ENCODE results near the gene BCL7B. TPM values are rescaled to one million over a fixed set of nuclear protein-coding genes. Genes with fewer than 3 reads are reported as not detected.

The BCL7B gene
- total and polyA plus RNA-seq, 2 of the 13 experiments (the other 11 are each of a cell fraction or from before 2014, with no cell fraction given), result 24.3 to 38.2 TPM

DNA sequence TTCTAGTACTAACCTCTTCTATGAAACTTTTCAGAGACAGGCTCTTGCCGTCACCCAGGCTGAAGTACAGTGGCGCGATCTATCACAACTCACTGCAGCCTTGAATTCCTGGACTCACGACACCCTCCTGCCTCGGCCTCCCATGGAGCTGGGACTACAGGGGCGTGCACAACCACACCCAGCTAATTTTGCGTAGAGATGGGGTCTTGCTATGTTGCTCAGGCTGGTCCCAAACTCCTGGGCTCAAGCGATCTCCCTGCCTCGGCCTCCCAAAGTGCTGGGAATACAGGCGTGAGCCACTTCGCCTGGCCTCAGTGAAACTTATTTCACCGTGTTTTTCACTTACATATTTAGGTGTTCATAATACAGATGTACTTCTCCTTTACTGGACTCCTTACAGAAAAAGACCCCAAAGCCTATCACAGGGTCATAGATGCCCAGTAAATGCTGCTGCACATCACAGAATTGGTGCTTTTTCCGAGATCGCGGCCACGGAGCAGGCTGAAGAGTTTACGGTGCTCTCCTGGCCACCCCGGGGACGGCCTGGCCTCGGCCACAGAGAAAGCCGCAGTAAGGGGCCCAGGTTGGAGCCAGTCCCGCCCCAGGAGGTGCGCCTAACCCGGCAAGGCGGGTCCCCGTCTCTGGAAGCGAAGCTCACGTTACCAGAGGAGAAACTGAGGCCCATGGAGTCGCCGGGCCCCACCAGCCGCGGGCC lies 20.3 kb upstream of the BCL7B start (continued):
- no peak for TF ChIP-seq EP300 (IDR thresholded peaks at IDR 0.05; ENCODE audit: low read depth in 2 of 2, low read length in 2 of 2)
- TF ChIP-seq EP300 (CRISPR knock-in tag; IDR thresholded peaks at IDR 0.05; ENCODE audit: borderline replicate concordance), result no peak
- no peak for TF ChIP-seq ZNF451 (CRISPR knock-in tag; IDR thresholded peaks at IDR 0.05)
- no peak for TF ChIP-seq ZNF563 (CRISPR knock-in tag; IDR thresholded peaks at IDR 0.05)
- TF ChIP-seq MXD4 (CRISPR knock-in tag; IDR thresholded peaks at IDR 0.05), result no peak
- no peak for TF ChIP-seq PAF1 (CRISPR knock-in tag; IDR thresholded peaks at IDR 0.05)
- no peak for TF ChIP-seq ZNF572 (CRISPR knock-in tag; IDR thresholded peaks at IDR 0.05)
- TF ChIP-seq MAZ (IDR thresholded peaks at IDR 0.05; ENCODE audit: borderline replicate concordance, low read depth, low read length), result no peak
- TF ChIP-seq MAZ (CRISPR knock-in tag; IDR thresholded peaks at IDR 0.05; ENCODE audit: low read depth), result no peak
- no peak for TF ChIP-seq ZNF776 (CRISPR knock-in tag; IDR thresholded peaks at IDR 0.05)
- no peak for TF ChIP-seq ZFP82 (CRISPR knock-in tag; IDR thresholded peaks at IDR 0.05; ENCODE audit: borderline replicate concordance)
- no peak for TF ChIP-seq SP4 (CRISPR knock-in tag; IDR thresholded peaks at IDR 0.05)
- TF ChIP-seq NR3C1 (CRISPR knock-in tag; IDR thresholded peaks at IDR 0.05), result no peak
- no peak for TF ChIP-seq JUNB (CRISPR knock-in tag; IDR thresholded peaks at IDR 0.05; ENCODE audit: borderline replicate concordance)
- TF ChIP-seq ZMAT3 (CRISPR knock-in tag; conservative IDR thresholded peaks at IDR 0.05), result no peak
- TF ChIP-seq HMGA1 (CRISPR knock-in tag; conservative IDR thresholded peaks at IDR 0.05), result no peak
- TF ChIP-seq IKZF4 (CRISPR knock-in tag; IDR thresholded peaks at IDR 0.05; ENCODE audit: borderline replicate concordance, low read depth, not compliant biosample characterization), result no peak
- TF ChIP-seq, protein P1, sequence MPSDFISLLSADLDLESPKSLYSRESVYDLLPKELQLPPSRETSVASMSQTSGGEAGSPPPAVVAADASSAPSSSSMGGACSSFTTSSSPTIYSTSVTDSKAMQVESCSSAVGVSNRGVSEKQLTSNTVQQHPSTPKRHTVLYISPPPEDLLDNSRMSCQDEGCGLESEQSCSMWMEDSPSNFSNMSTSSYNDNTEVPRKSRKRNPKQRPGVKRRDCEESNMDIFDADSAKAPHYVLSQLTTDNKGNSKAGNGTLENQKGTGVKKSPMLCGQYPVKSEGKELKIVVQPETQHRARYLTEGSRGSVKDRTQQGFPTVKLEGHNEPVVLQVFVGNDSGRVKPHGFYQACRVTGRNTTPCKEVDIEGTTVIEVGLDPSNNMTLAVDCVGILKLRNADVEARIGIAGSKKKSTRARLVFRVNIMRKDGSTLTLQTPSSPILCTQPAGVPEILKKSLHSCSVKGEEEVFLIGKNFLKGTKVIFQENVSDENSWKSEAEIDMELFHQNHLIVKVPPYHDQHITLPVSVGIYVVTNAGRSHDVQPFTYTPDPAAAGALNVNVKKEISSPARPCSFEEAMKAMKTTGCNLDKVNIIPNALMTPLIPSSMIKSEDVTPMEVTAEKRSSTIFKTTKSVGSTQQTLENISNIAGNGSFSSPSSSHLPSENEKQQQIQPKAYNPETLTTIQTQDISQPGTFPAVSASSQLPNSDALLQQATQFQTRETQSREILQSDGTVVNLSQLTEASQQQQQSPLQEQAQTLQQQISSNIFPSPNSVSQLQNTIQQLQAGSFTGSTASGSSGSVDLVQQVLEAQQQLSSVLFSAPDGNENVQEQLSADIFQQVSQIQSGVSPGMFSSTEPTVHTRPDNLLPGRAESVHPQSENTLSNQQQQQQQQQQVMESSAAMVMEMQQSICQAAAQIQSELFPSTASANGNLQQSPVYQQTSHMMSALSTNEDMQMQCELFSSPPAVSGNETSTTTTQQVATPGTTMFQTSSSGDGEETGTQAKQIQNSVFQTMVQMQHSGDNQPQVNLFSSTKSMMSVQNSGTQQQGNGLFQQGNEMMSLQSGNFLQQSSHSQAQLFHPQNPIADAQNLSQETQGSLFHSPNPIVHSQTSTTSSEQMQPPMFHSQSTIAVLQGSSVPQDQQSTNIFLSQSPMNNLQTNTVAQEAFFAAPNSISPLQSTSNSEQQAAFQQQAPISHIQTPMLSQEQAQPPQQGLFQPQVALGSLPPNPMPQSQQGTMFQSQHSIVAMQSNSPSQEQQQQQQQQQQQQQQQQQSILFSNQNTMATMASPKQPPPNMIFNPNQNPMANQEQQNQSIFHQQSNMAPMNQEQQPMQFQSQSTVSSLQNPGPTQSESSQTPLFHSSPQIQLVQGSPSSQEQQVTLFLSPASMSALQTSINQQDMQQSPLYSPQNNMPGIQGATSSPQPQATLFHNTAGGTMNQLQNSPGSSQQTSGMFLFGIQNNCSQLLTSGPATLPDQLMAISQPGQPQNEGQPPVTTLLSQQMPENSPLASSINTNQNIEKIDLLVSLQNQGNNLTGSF (CRISPR knock-in tag; IDR thresholded peaks at IDR 0.05), result no peak
- TF ChIP-seq NCOA1 (CRISPR knock-in tag; IDR thresholded peaks at IDR 0.05), result no peak
- 0 out of 2 replicates have a peak, but pooled peaks have one; percentile 25 for TF ChIP-seq ZNF558 (CRISPR knock-in tag; IDR thresholded peaks at IDR 0.05; ENCODE audit: borderline replicate concordance)
- TF ChIP-seq REPIN1 (CRISPR knock-in tag; IDR thresholded peaks at IDR 0.05; ENCODE audit: borderline replicate concordance, low read depth), result no peak
- no peak for TF ChIP-seq ZNF510 (CRISPR knock-in tag; IDR thresholded peaks at IDR 0.05; ENCODE audit: low read depth)
- no peak for TF ChIP-seq BCL6 (CRISPR knock-in tag; IDR thresholded peaks at IDR 0.05)
- no peak for TF ChIP-seq SRSF1 (optimal IDR thresholded peaks at IDR 0.05; ENCODE audit: low read depth, low read length)
- TF ChIP-seq, protein P2, sequence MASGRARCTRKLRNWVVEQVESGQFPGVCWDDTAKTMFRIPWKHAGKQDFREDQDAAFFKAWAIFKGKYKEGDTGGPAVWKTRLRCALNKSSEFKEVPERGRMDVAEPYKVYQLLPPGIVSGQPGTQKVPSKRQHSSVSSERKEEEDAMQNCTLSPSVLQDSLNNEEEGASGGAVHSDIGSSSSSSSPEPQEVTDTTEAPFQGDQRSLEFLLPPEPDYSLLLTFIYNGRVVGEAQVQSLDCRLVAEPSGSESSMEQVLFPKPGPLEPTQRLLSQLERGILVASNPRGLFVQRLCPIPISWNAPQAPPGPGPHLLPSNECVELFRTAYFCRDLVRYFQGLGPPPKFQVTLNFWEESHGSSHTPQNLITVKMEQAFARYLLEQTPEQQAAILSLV (CRISPR knock-in tag; IDR thresholded peaks at IDR 0.05; ENCODE audit: borderline replicate concordance), result no peak
